SK-N-SH (cell line): Measurements from ENCODE around the gene TRPV6. TPM values are rescaled to one million over a fixed set of nuclear protein-coding genes. Genes with fewer than 3 reads are reported as not detected.

ENCODE experiments used
- CTCF ChIA-PET: fragments of 300-600, 350-600 bp; formaldehyde crosslinking; extraction: SDS; loops from one replicate; lab custom pipeline; 2021; lab: Yijun Ruan, JAX
- POLR2A ChIA-PET: fragments of 350-600 bp; sonication (Branson Sonifier 250); formaldehyde crosslinking; extraction: SDS; loops from one replicate; lab custom pipeline; 2020; ENCODE audit warnings: antibody characterized with exemption, inconsistent platforms; lab: Yijun Ruan, JAX
- DNase-seq: peaks from one replicate; pipeline ENCODE4 v3.0.0; 2012
- H2AFZ ChIP-seq: fragments of 200-600 bp; sonication (generic); 2 replicates; pipeline ENCODE4 v1.8.1; 2016; ENCODE audit warnings: antibody characterized with exemption, mild to moderate bottlenecking, low read depth
- H3F3A ChIP-seq: fragments of 200-600 bp; sonication (generic); replicated peaks from 2 replicates; pipeline ENCODE3; 2016; ENCODE audit warnings: antibody characterized with exemption, mild to moderate bottlenecking; ENCODE audit not compliant: insufficient read depth
- H3K27ac ChIP-seq, 2 experiments: fragments of 200-500 bp in 1 of 2; fragments of 200-600 bp in 1 of 2; sonication (Bioruptor generic) in 1 of 2; sonication (generic), shearing (Covaris generic) in 1 of 2; 2 replicates each; pipeline versions ENCODE4 v1.5.1 to v1.6.1; 2014 to 2016; ENCODE audit warnings: low read depth in 2 of 2, inconsistent platforms in 1 of 2, low read length in 1 of 2, mild to moderate bottlenecking in 1 of 2, mixed read lengths in 1 of 2
- H3K27me3 ChIP-seq: fragments of 200-600 bp; sonication (generic), shearing (Covaris generic); 2 replicates; pipeline ENCODE4 v1.6.1; 2016; ENCODE audit warnings: mixed run types; ENCODE audit not compliant: insufficient read depth
- H3K36me3 ChIP-seq, 2 experiments: fragments of 200-500 bp in 1 of 2; fragments of 200-600 bp in 1 of 2; sonication (Bioruptor generic) in 1 of 2; sonication (generic) in 1 of 2; replicated peaks in 1 of 2; 2 replicates each; pipeline versions ENCODE3 to v1.5.1; 2014 to 2016; ENCODE audit warnings: low read length in 1 of 2, mild to moderate bottlenecking in 1 of 2; ENCODE audit not compliant: insufficient read depth in 2 of 2, control insufficient read depth in 1 of 2
- H3K4me1 ChIP-seq, 2 experiments: fragments of 200-500 bp in 1 of 2; fragments of 200-600 bp in 1 of 2; sonication (Bioruptor generic) in 1 of 2; sonication (generic), shearing (Covaris generic) in 1 of 2; 2 replicates each; pipeline versions ENCODE4 v1.5.1 to v1.6.1; 2014 to 2016; ENCODE audit warnings: low read depth in 1 of 2, low read length in 1 of 2, mixed run types in 1 of 2; ENCODE audit not compliant: insufficient read depth in 2 of 2, control insufficient read depth in 1 of 2
- H3K4me2 ChIP-seq: fragments of 200-600 bp; sonication (generic), shearing (Covaris generic); 2 replicates; pipeline ENCODE4 v1.6.1; 2017; ENCODE audit warnings: mixed run types
- H3K4me3 ChIP-seq, 2 experiments: fragments of 200-500 bp in 1 of 2; fragments of 200-600 bp in 1 of 2; sonication (Bioruptor generic) in 1 of 2; sonication (generic), shearing (Covaris generic) in 1 of 2; 2 replicates each; pipeline versions ENCODE4 v1.5.1 to v1.8.1; 2014 to 2016; ENCODE audit warnings: low read depth in 2 of 2, inconsistent platforms in 1 of 2, low read length in 1 of 2, mild to moderate bottlenecking in 1 of 2, mixed read lengths in 1 of 2, moderate library complexity in 1 of 2
- H3K79me2 ChIP-seq: fragments of 200-600 bp; sonication (generic); 2 replicates; pipeline ENCODE4 v1.8.1; 2017; ENCODE audit warnings: mild to moderate bottlenecking; ENCODE audit not compliant: insufficient read depth
- H3K9ac ChIP-seq: fragments of 200-600 bp; sonication (generic); 2 replicates; pipeline ENCODE4 v1.6.1; 2017; ENCODE audit warnings: mixed run types
- H3K9me2 ChIP-seq: fragments of 200-600 bp; sonication (generic); 2 replicates; pipeline ENCODE4 v1.6.1; 2017; ENCODE audit warnings: mixed run types
- H3K9me3 ChIP-seq: fragments of 200-600 bp; sonication (generic); 2 replicates; pipeline ENCODE4 v1.6.1; 2017; ENCODE audit warnings: mixed run types, mild to moderate bottlenecking, moderate library complexity
- H4K20me1 ChIP-seq: fragments of 200-600 bp; sonication (generic); 2 replicates; pipeline ENCODE4 v1.6.1; 2017; ENCODE audit warnings: mild to moderate bottlenecking, mixed run types; ENCODE audit not compliant: insufficient read depth
- CHD2 ChIP-seq: fragments of 150-350 bp; IDR thresholded peaks from 2 replicates; pipeline ENCODE4 v1.6.1; 2018; ENCODE audit warnings: low read length; ENCODE audit not compliant: partially characterized antibody
- ELF1 ChIP-seq: IDR thresholded peaks from 2 replicates; pipeline ENCODE4 v1.4.0; 2012
- IRF3 ChIP-seq: fragments of 150-350 bp; IDR thresholded peaks from 2 replicates; pipeline ENCODE4 v1.6.1; 2016; ENCODE audit warnings: mild to moderate bottlenecking, low read depth, low read length
- NFIC ChIP-seq: IDR thresholded peaks from 2 replicates; pipeline ENCODE4 v1.4.0; 2012; ENCODE audit warnings: borderline replicate concordance
- PBX3 ChIP-seq: IDR thresholded peaks from 2 replicates; pipeline ENCODE4; 2012
- RAD21 ChIP-seq: IDR thresholded peaks from 2 replicates; pipeline ENCODE4 v1.6.1; 2012; ENCODE audit warnings: mild to moderate bottlenecking, low read length
- RCOR1 ChIP-seq: fragments of 150-350 bp; IDR thresholded peaks from 2 replicates; pipeline ENCODE4 v1.6.1; 2017; ENCODE audit warnings: antibody characterized with exemption, low read length
- RXRA ChIP-seq: IDR thresholded peaks from 2 replicates; pipeline ENCODE4 v1.4.0; 2012; ENCODE audit warnings: low read depth, mild to moderate bottlenecking, borderline replicate concordance
- SIN3A ChIP-seq: IDR thresholded peaks from 2 replicates; pipeline ENCODE4 v1.6.1; 2012; ENCODE audit warnings: low read depth, mild to moderate bottlenecking, low read length, moderate library complexity, borderline replicate concordance
- TAF1 ChIP-seq: IDR thresholded peaks from 2 replicates; pipeline ENCODE4 v1.6.1; 2012; ENCODE audit warnings: low read depth, mild to moderate bottlenecking, low read length, moderate library complexity, borderline replicate concordance
- TCF12 ChIP-seq: IDR thresholded peaks from 2 replicates; pipeline ENCODE4 v1.4.0; 2012
- TEAD4 ChIP-seq: IDR thresholded peaks from 2 replicates; pipeline ENCODE4 v1.4.0; 2012; ENCODE audit warnings: mild to moderate bottlenecking, borderline replicate concordance; ENCODE audit not compliant: insufficient read depth
- USF1 ChIP-seq: IDR thresholded peaks from 2 replicates; pipeline ENCODE4 v1.4.0; 2012; ENCODE audit warnings: low read depth, borderline replicate concordance
- USF2 ChIP-seq: fragments of 150-350 bp; IDR thresholded peaks from 2 replicates; pipeline ENCODE4 v1.6.1; 2017; ENCODE audit warnings: antibody characterized with exemption, low read length, low read depth, borderline replicate concordance
- YY1 ChIP-seq: IDR thresholded peaks from 2 replicates; pipeline ENCODE4 v1.4.0; 2012; ENCODE audit warnings: low read depth, mild to moderate bottlenecking
- WGBS: methylation state at CpG from one replicate; pipeline ENCODE4 v1.1.6; 2017; ENCODE audit warnings: low lambda C conversion rate; 5-methylcytosine and 5-hydroxymethylcytosine counted together
- polyA plus RNA-seq, 3 experiments: library from polyadenylated mRNA; depleted of rRNA; stranded (reverse); fragments of >200 nt; gene quantifications; 2 replicates each; pipeline ENCODE4 v1.2.3, GENCODE V29; 2012

TRPV6 gene
- polyA plus RNA-seq, 1 of the 3 experiments (the other 2 are of a cell fraction), result not detected

- no peaks in the 10 kb centered on the region for H3F3A ChIP-seq
- H4K20me1 ChIP-seq, result no peaks in the 10 kb centered on the region
- H3K79me2 ChIP-seq, result no peaks in the 10 kb centered on the region
- H3K4me3 ChIP-seq, result no peak within 1 kb of the TSS
- no peak within 1 kb of the TSS for H2AFZ ChIP-seq
- TF ChIP-seq PBX3 (no peak), IRF3 (no peak), CHD2 (no peak), USF1 (no peak), TEAD4 (no peak), RCOR1 (no peak), ELF1 (no peak), SIN3A (no peak), TCF12 (no peak), USF2 (no peak), NFIC (no peak), RAD21 (no peak), YY1 (no peak), RXRA (no peak)
- H3K36me3 ChIP-seq, result no peaks in the 10 kb centered on the region
- ChIA-PET CTCF (interaction anchor here (1.2 to 3.5 kb wide), 2 partner anchors 70 to 80 kb away, joined by 3 to 10 read pairs; no protein-coding TSS in a partner anchor), POLR2A (no interaction called here)
- H3K27me3 ChIP-seq, result peaks cover 51% of the 10 kb centered on the region; the same call in 1 of the 2 replicates
- DNase-seq, result no peak
- H3K9me3 ChIP-seq, result no peaks in the 10 kb centered on the region
- no peak within 1 kb of the TSS for H3K4me2 ChIP-seq
- H3K4me1 ChIP-seq, result no peaks in the 10 kb centered on the region
- H3K27ac ChIP-seq, result no peak within 1 kb of the TSS
- no peaks in the 10 kb centered on the region for H3K9me2 ChIP-seq
- 42% methylated on average over 4 of the region's 4 CpGs for WGBS
- no peak within 1 kb of the TSS for H3K9ac ChIP-seq
These were observed 48.1 kb upstream of the TRPV6 start, which contains the start of gene TRPV5 for GRCh38 chr7:142933624-142934023. Gene TRPV5, minus strand, starts transcription at chr7:142933746. Its CDS starts 287 bp downstream, at chr7:142933459.

GRCh38 chr7:142933092-142933475 lies 47.5 kb upstream of the TRPV6 start:
- peaks cover 46% of the 10 kb centered on the region; the same call in 1 of the 2 replicates for H3K27me3 ChIP-seq
- no peaks in the 10 kb centered on the region for H3F3A ChIP-seq
- no peak overlapping the region for H3K9ac ChIP-seq
- ChIA-PET POLR2A (no interaction called here), CTCF (interaction anchor here (1.2 to 3.5 kb wide), 2 partner anchors 70 to 79 kb away, joined by 3 to 10 read pairs; no protein-coding TSS in a partner anchor)
- no peaks in the 10 kb centered on the region for H3K36me3 ChIP-seq
- no peaks in the 10 kb centered on the region for H3K9me2 ChIP-seq
- no peaks in the 10 kb centered on the region for H3K79me2 ChIP-seq
- WGBS, result 33% methylated on average over 7 of the region's 7 CpGs
- H3K4me2 ChIP-seq, result no peak overlapping the region
- H3K27ac ChIP-seq, result no peak overlapping the region
- no peaks in the 10 kb centered on the region for H3K9me3 ChIP-seq
- H3K4me1 ChIP-seq, result no peaks in the 10 kb centered on the region
- no peaks in the 10 kb centered on the region for H4K20me1 ChIP-seq
- H3K4me3 ChIP-seq, result no peak overlapping the region
- H2AFZ ChIP-seq, result no peak overlapping the region
- no peak for DNase-seq
- TF ChIP-seq ELF1 (no peak), RXRA (no peak), YY1 (no peak), IRF3 (no peak), TAF1 (no peak)
